ENCODE data around the gene SLC38A8.

- TF ChIP-seq, protein P1, sequence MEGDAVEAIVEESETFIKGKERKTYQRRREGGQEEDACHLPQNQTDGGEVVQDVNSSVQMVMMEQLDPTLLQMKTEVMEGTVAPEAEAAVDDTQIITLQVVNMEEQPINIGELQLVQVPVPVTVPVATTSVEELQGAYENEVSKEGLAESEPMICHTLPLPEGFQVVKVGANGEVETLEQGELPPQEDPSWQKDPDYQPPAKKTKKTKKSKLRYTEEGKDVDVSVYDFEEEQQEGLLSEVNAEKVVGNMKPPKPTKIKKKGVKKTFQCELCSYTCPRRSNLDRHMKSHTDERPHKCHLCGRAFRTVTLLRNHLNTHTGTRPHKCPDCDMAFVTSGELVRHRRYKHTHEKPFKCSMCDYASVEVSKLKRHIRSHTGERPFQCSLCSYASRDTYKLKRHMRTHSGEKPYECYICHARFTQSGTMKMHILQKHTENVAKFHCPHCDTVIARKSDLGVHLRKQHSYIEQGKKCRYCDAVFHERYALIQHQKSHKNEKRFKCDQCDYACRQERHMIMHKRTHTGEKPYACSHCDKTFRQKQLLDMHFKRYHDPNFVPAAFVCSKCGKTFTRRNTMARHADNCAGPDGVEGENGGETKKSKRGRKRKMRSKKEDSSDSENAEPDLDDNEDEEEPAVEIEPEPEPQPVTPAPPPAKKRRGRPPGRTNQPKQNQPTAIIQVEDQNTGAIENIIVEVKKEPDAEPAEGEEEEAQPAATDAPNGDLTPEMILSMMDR (conservative IDR thresholded peaks at IDR 0.05; ENCODE audit: low read length), result no peak
- TF ChIP-seq EZH2phosphoT487 (IDR thresholded peaks at IDR 0.05; ENCODE audit: borderline replicate concordance), result no peak
These were observed 21.4 kb upstream of the SLC38A8 start for GRCh38 chr16:84063980-84064379.
